ENCODE results near the gene LHX6.

The LHX6 gene

GRCh38 chr9:122234022-122234748 lies 5.4 kb upstream of the LHX6 start:
- no peak for DNase-seq (ENCODE audit: low read depth)

GRCh38 chr9:122232796-122233306 lies 4.1 kb upstream of the LHX6 start:
- no peak for DNase-seq (ENCODE audit: low read depth)

- DNase-seq (ENCODE audit: low read depth): no peak
Measured at GRCh38 chr9:122229485-122229837, 704 bp upstream of the LHX6 start.

- no peak for DNase-seq (ENCODE audit: low read depth)
Measured at GRCh38 chr9:122228191-122228567, 578 bp downstream of the LHX6 start.

- DNase-seq (ENCODE audit: low read depth): no peak
Measured at GRCh38 chr9:122227575-122227900, 1.2 kb downstream of the LHX6 start.

- no peak for DNase-seq (ENCODE audit: low read depth)
Measured at GRCh38 chr9:122226758-122227574, 1.8 kb downstream of the LHX6 start.

GRCh38 chr9:122226142-122226757 lies 2.5 kb downstream of the LHX6 start:
- DNase-seq (ENCODE audit: low read depth): no peak

- no peak for DNase-seq (ENCODE audit: low read depth)
Measured at GRCh38 chr9:122225312-122226141, 3.2 kb downstream of the LHX6 start.

GRCh38 chr9:122223435-122223834 lies 5.3 kb downstream of the LHX6 start:
- no peak for DNase-seq (ENCODE audit: low read depth)

- no peak for DNase-seq (ENCODE audit: low read depth)
Measured at GRCh38 chr9:122222791-122223190, 6.0 kb downstream of the LHX6 start.

- DNase-seq (ENCODE audit: low read depth): no peak
Measured at GRCh38 chr9:122221183-122221811, 7.5 kb downstream of the LHX6 start.

GRCh38 chr9:122220673-122221182 lies 8.0 kb downstream of the LHX6 start:
- DNase-seq (ENCODE audit: low read depth): no peak

GRCh38 chr9:122219856-122220672 lies 8.7 kb downstream of the LHX6 start:
- DNase-seq (ENCODE audit: low read depth): no peak

GRCh38 chr9:122218935-122219855 lies 9.6 kb downstream of the LHX6 start:
- DNase-seq (ENCODE audit: low read depth): no peak

- DNase-seq (ENCODE audit: low read depth): no peak
Measured at GRCh38 chr9:122218071-122218934, 10.5 kb downstream of the LHX6 start.

- no peak for DNase-seq (ENCODE audit: low read depth)
Measured at GRCh38 chr9:122217640-122218039, 11.1 kb downstream of the LHX6 start.

- no peak for DNase-seq (ENCODE audit: low read depth)
Measured at GRCh38 chr9:122216798-122217418, 11.8 kb downstream of the LHX6 start.
